ENCODE data around the gene GRK2. TPM values are rescaled to one million over a fixed set of nuclear protein-coding genes. Genes with fewer than 3 reads are reported as not detected.
A peak's percentile ranks its signal among the peaks of the same experiment; 100 is the strongest.

The GRK2 gene
- total and polyA plus RNA-seq, 2 donors (not counting 1 experiment from before 2014, with no cell fraction given): 294 to 534 TPM

DNA sequence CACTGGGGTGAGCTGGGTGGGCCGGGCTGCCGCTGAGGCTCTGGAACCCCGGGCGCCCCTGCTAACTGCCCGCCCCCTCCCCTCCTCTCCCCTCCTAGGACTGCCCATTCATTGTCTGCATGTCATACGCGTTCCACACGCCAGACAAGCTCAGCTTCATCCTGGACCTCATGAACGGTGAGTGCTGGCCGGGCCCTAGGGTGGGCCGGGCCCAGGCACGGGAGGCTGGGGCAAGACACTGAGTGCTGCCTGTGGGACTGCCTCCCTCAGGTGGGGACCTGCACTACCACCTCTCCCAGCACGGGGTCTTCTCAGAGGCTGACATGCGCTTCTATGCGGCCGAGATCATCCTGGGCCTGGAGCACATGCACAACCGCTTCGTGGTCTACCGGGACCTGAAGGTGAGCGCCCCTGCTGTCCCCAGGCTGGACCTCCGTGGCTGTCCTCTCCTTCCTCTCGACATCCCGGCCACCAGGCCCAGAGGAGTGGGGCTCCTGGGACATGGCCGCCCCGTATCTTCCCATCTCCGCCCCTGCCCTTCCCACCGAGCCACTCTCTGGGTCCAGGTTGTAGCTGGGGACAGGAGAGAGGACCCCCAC lies 15.4 kb downstream of the GRK2 start:
- H4K20me1 ChIP-seq (ENCODE audit: control insufficient read depth, insufficient read depth, low read length, poor library complexity, severe bottlenecking): peaks cover 59% of the 10 kb centered on the region
- H3K4me1 Mint-ChIP-seq: peaks cover 46% of the 10 kb centered on the region
- H2AFZ ChIP-seq (ENCODE audit: insufficient read depth, low read depth, low read length, poor library complexity, severe bottlenecking): no peak overlapping the region
- DNase-seq: no peak
- ATAC-seq (ENCODE audit: low read depth): no peak
- H3K9me3 Mint-ChIP-seq (ENCODE audit: insufficient read depth): no peaks in the 10 kb centered on the region
- H3K79me2 ChIP-seq (ENCODE audit: control insufficient read depth, insufficient read depth, low read length): peaks cover 89% of the 10 kb centered on the region
- H3K4me3 ChIP-seq (ENCODE audit: control extremely low read depth in 1 of 5, extremely low read depth in 1 of 5, insufficient read depth in 1 of 5, low read depth in 2 of 5, low read length in 4 of 5): no peak overlapping the region
- peaks cover 0 to 89% of the 10 kb centered on the region in 2 experiments for H3K36me3 ChIP-seq (replicated peaks in 1 of 2; ENCODE audit: control extremely low read depth in 1 of 2, control insufficient read depth in 1 of 2, extremely low read depth in 1 of 2, insufficient read depth in 2 of 2, low read length in 1 of 2)
- no peaks in the 10 kb centered on the region for H3K9me3 ChIP-seq (ENCODE audit: control extremely low read depth in 1 of 3, control insufficient read depth in 2 of 3, insufficient read depth in 1 of 3, low read length in 2 of 3)
- H3K9ac ChIP-seq (ENCODE audit: low read length): no peak overlapping the region
- ChIA-PET POLR2A (interaction anchor here (0.6 to 6.8 kb wide), 2 partner anchors 12 to 112 kb away, joined by 4 to 43 read pairs; no protein-coding TSS in a partner anchor), CTCF (interaction anchor here (0.6 kb wide), 1 partner anchor 15 kb away, joined by 3 read pairs; the partner anchor contains the start of gene GRK2)
- H3K4me3 Mint-ChIP-seq: no peak overlapping the region
- intact Hi-C loops (cut with micrococcal nuclease): no loop called here
- H3K4me1 ChIP-seq (ENCODE audit: control insufficient read depth in 2 of 2, insufficient read depth in 2 of 2, low read length in 2 of 2): peaks cover 51 to 59% of the 10 kb centered on the region in 2 donors
- TF ChIP-seq, protein P1, sequence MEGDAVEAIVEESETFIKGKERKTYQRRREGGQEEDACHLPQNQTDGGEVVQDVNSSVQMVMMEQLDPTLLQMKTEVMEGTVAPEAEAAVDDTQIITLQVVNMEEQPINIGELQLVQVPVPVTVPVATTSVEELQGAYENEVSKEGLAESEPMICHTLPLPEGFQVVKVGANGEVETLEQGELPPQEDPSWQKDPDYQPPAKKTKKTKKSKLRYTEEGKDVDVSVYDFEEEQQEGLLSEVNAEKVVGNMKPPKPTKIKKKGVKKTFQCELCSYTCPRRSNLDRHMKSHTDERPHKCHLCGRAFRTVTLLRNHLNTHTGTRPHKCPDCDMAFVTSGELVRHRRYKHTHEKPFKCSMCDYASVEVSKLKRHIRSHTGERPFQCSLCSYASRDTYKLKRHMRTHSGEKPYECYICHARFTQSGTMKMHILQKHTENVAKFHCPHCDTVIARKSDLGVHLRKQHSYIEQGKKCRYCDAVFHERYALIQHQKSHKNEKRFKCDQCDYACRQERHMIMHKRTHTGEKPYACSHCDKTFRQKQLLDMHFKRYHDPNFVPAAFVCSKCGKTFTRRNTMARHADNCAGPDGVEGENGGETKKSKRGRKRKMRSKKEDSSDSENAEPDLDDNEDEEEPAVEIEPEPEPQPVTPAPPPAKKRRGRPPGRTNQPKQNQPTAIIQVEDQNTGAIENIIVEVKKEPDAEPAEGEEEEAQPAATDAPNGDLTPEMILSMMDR (IDR thresholded peaks at IDR 0.05): no peak
- TF ChIP-seq EZH2 (IDR thresholded peaks at IDR 0.05; ENCODE audit: borderline replicate concordance, insufficient read depth, low read depth, low read length, poor library complexity, severe bottlenecking): no peak
- WGBS (ENCODE audit: insufficient coverage): 95% methylated on average over 26 of the region's 27 CpGs
- peak overlapping the region in 1 of 2 donors; percentile 82 for H3K27ac ChIP-seq (ENCODE audit: low read length in 2 of 2)
- no peaks in the 10 kb centered on the region for H3K27me3 ChIP-seq (replicated peaks in 1 of 4; ENCODE audit: control extremely low read depth in 1 of 4, control insufficient read depth in 3 of 4, insufficient read depth in 4 of 4, low read length in 3 of 4)
- no peaks in the 10 kb centered on the region for H3K27me3 Mint-ChIP-seq
- H3K4me2 ChIP-seq (replicated peaks; ENCODE audit: low read depth, low read length, poor library complexity, severe bottlenecking): no peak overlapping the region
- peak overlapping the region; percentile 68 for H3K27ac Mint-ChIP-seq

DNA sequence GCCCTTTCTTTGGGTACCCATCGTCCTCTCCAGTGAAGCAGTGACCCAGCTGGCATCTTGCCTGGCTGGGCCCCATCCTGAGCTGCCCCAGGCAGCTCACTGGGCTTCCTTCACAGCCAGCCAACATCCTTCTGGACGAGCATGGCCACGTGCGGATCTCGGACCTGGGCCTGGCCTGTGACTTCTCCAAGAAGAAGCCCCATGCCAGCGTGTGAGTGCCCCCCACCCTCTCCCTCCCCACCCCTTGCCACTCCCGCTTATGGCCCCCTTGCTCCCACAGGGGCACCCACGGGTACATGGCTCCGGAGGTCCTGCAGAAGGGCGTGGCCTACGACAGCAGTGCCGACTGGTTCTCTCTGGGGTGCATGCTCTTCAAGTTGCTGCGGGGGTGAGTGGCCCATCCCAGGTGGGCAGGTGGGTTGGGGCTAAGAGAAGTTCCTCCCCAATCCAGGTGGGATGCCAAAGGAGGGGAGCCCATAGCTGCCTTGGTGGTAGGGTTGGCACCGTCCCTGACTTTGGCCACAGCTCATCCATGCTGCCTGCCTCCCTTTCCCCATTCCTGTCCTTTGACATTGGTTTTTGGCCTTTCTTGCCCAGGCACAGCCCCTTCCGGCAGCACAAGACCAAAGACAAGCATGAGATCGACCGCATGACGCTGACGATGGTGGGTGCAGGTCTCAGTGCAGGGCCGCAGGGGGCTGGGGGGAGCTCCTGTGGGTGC lies 16.0 kb downstream of the GRK2 start:
- peak overlapping the region in 1 of 2 donors; percentile 82 for H3K27ac ChIP-seq (ENCODE audit: low read length in 2 of 2)
- no peak overlapping the region for H3K4me3 ChIP-seq (ENCODE audit: control extremely low read depth in 1 of 5, extremely low read depth in 1 of 5, insufficient read depth in 1 of 5, low read depth in 2 of 5, low read length in 4 of 5)
- peaks cover 0 to 91% of the 10 kb centered on the region in 2 experiments for H3K36me3 ChIP-seq (replicated peaks in 1 of 2; ENCODE audit: control extremely low read depth in 1 of 2, control insufficient read depth in 1 of 2, extremely low read depth in 1 of 2, insufficient read depth in 2 of 2, low read length in 1 of 2)
- WGBS (ENCODE audit: insufficient coverage): 90% methylated on average over 19 of the region's 20 CpGs
- CTCF ChIA-PET: interaction anchor here (0.7 to 2.5 kb wide), 4 partner anchors 11 to 68 kb away, joined by 3 to 8 read pairs (median 5); no protein-coding TSS in a partner anchor
- Mint-ChIP-seq H3K9me3 (ENCODE audit: insufficient read depth) (no peaks in the 10 kb centered on the region), H3K27ac (peak overlapping the region; percentile 81), H3K27me3 (no peaks in the 10 kb centered on the region), H3K4me1 (peaks cover 46% of the 10 kb centered on the region), H3K4me3 (no peak overlapping the region)
- H3K9ac ChIP-seq (ENCODE audit: low read length): no peak overlapping the region
- intact Hi-C loops (cut with micrococcal nuclease): no loop called here
- DNase-seq (no peak), ATAC-seq (ENCODE audit: low read depth) (no peak)
- H3K9me3 ChIP-seq (ENCODE audit: control extremely low read depth in 1 of 3, control insufficient read depth in 2 of 3, insufficient read depth in 1 of 3, low read length in 2 of 3): no peaks in the 10 kb centered on the region
- H2AFZ ChIP-seq (ENCODE audit: insufficient read depth, low read depth, low read length, poor library complexity, severe bottlenecking): no peak overlapping the region
- POLR2A ChIA-PET: interaction anchor here (6.8 kb wide), 1 partner anchor 13 kb away, joined by 43 read pairs; no protein-coding TSS in a partner anchor
- TF ChIP-seq, protein P1 (IDR thresholded peaks at IDR 0.05): no peak
- TF ChIP-seq EZH2 (IDR thresholded peaks at IDR 0.05; ENCODE audit: borderline replicate concordance, insufficient read depth, low read depth, low read length, poor library complexity, severe bottlenecking): no peak
- H3K27me3 ChIP-seq (replicated peaks in 1 of 4; ENCODE audit: control extremely low read depth in 1 of 4, control insufficient read depth in 3 of 4, insufficient read depth in 4 of 4, low read length in 3 of 4): no peaks in the 10 kb centered on the region
- peaks cover 59% of the 10 kb centered on the region for H4K20me1 ChIP-seq (ENCODE audit: control insufficient read depth, insufficient read depth, low read length, poor library complexity, severe bottlenecking)
- H3K4me2 ChIP-seq (replicated peaks; ENCODE audit: low read depth, low read length, poor library complexity, severe bottlenecking): no peak overlapping the region
- H3K4me1 ChIP-seq (ENCODE audit: control insufficient read depth in 2 of 2, insufficient read depth in 2 of 2, low read length in 2 of 2): peaks cover 51 to 59% of the 10 kb centered on the region in 2 donors
- peaks cover 83% of the 10 kb centered on the region for H3K79me2 ChIP-seq (ENCODE audit: control insufficient read depth, insufficient read depth, low read length)

Data from B cell (primary cell).